Gastroesophageal sphincter (tissue), 3 donors: ENCODE data around the gene C10orf53.

Experiments used
- EP300 ChIP-seq: sonication (generic); formaldehyde crosslinking; IDR thresholded peaks from one replicate; pipeline ENCODE4 v1.6.1; 2017; ENCODE audit warnings: antibody characterized with exemption, mild to moderate bottlenecking
- POLR2A ChIP-seq, 2 donors: fragments of 450-650 bp; IDR thresholded peaks; one replicate each; pipeline ENCODE4 v1.6.1; 2017; ENCODE audit warnings: antibody characterized with exemption in 2 of 2, mild to moderate bottlenecking in 2 of 2, moderate library complexity in 1 of 2
- POLR2AphosphoS5 ChIP-seq: sonication (generic); formaldehyde crosslinking; IDR thresholded peaks from one replicate; pipeline ENCODE4 v1.6.1; 2017; ENCODE audit warnings: antibody characterized with exemption
- TF ChIP-seq, protein P1 (sequence below), 4 experiments: fragments of 200-600 bp in 2 of 4; fragments of 450-650 bp in 2 of 4; sonication (generic) in 1 of 4; IDR thresholded peaks; one replicate each; pipeline ENCODE4 v1.5.1; 2017 to 2019; ENCODE audit warnings: antibody characterized with exemption in 4 of 4, mild to moderate bottlenecking in 2 of 4, moderate library complexity in 2 of 4

DNA sequence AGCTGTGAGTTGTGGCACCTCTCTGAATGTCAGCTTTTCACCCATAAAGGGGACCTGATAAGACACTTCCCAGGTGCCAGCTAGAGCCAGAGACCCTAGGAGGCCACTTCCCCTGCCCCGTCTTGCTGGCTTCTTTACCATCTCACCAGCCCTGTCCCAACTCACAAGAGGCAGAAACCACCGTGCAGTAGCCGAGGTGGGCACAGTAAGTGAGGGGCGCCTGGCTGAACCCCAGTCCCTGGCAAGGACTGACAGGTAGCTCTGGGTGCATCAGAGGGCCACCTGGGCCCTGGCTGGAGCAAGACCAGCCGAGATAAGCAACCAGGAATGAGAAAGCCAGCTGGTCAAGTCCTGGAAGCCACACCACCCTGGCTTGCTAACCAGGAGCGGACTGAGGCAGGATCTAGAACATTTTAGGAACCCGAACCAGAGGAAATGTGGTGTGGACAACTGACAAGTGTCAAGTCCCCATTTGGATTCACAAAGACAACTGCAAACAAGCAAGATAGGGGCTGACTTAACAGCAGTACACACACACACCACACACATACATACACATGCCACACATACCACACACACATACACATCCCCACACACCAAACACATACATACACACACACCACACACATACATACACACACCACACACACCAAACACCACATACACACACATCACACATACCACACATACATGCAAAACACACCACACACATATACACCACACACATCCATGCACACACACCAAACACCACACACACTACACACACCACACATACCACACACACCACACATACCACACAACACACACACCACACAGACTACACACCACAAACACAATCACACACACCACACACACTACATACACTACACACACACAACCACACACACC is 61.9 kb downstream of the C10orf53 start:
- no peak for TF ChIP-seq POLR2A (IDR thresholded peaks at IDR 0.05)
- TF ChIP-seq, protein P1, sequence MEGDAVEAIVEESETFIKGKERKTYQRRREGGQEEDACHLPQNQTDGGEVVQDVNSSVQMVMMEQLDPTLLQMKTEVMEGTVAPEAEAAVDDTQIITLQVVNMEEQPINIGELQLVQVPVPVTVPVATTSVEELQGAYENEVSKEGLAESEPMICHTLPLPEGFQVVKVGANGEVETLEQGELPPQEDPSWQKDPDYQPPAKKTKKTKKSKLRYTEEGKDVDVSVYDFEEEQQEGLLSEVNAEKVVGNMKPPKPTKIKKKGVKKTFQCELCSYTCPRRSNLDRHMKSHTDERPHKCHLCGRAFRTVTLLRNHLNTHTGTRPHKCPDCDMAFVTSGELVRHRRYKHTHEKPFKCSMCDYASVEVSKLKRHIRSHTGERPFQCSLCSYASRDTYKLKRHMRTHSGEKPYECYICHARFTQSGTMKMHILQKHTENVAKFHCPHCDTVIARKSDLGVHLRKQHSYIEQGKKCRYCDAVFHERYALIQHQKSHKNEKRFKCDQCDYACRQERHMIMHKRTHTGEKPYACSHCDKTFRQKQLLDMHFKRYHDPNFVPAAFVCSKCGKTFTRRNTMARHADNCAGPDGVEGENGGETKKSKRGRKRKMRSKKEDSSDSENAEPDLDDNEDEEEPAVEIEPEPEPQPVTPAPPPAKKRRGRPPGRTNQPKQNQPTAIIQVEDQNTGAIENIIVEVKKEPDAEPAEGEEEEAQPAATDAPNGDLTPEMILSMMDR (IDR thresholded peaks at IDR 0.05) = no peak
- TF ChIP-seq POLR2AphosphoS5 = no peak
- no peak for TF ChIP-seq EP300
